GM19099 (cell line): ENCODE data around the gene NPAS4.

Experiments
- POLR2A ChIP-seq: IDR thresholded peaks from 3 replicates; pipeline ENCODE4 v1.6.1; 2011; ENCODE audit warnings: low read depth; ENCODE audit not compliant: insufficient read length; ENCODE audit errors: extremely low read depth

The NPAS4 gene

GRCh38 chr11:66447012-66447411 is 26.2 kb downstream of the NPAS4 start:
- no peak for TF ChIP-seq POLR2A

- TF ChIP-seq POLR2A, result no peak
These were observed 27.7 kb downstream of the NPAS4 start for GRCh38 chr11:66448523-66448922.

GRCh38 chr11:66450560-66450959 is 29.7 kb downstream of the NPAS4 start:
- no peak for TF ChIP-seq POLR2A

GRCh38 chr11:66451663-66452062 is 30.8 kb downstream of the NPAS4 start:
- TF ChIP-seq POLR2A, result no peak

GRCh38 chr11:66454247-66454646 is 33.4 kb downstream of the NPAS4 start:
- TF ChIP-seq POLR2A, result no peak

GRCh38 chr11:66454828-66455227 is 34.0 kb downstream of the NPAS4 start:
- TF ChIP-seq POLR2A, result no peak

- no peak for TF ChIP-seq POLR2A
These were observed 37.0 kb downstream of the NPAS4 start for GRCh38 chr11:66457826-66458225.

GRCh38 chr11:66459138-66459778 is 38.4 kb downstream of the NPAS4 start:
- TF ChIP-seq POLR2A, result no peak

- no peak for TF ChIP-seq POLR2A
These were observed 41.2 kb downstream of the NPAS4 start for GRCh38 chr11:66462010-66462409.

- TF ChIP-seq POLR2A, result no peak
These were observed 42.1 kb downstream of the NPAS4 start for GRCh38 chr11:66462911-66463310.

- TF ChIP-seq POLR2A, result no peak
These were observed 44.1 kb downstream of the NPAS4 start for GRCh38 chr11:66464916-66465315.

GRCh38 chr11:66465373-66466224 is 44.8 kb downstream of the NPAS4 start:
- TF ChIP-seq POLR2A, result no peak

- TF ChIP-seq POLR2A, result peak; percentile 32
These were observed 45.6 kb downstream of the NPAS4 start, which contains the start of gene PELI3 for GRCh38 chr11:66466225-66467033. TSS of gene PELI3 (plus strand) at chr11:66466905. CDS start at chr11:66468129, 1,224 bp downstream.

GRCh38 chr11:66467034-66467659 is 46.3 kb downstream of the NPAS4 start:
- TF ChIP-seq POLR2A, result no peak

- TF ChIP-seq POLR2A, result no peak
These were observed 46.9 kb downstream of the NPAS4 start for GRCh38 chr11:66467756-66468155.
